Renal cortical epithelial cell (primary cell): ENCODE measurements around the gene UAP1L1. TPM values are rescaled to one million over a fixed set of nuclear protein-coding genes. Genes with fewer than 3 reads are reported as not detected.

Experiments
- total RNA-seq: library from RNA; depleted of rRNA; stranded (reverse); fragments of >200 nt; gene quantifications from 2 replicates; pipeline ENCODE4 v1.2.3, GENCODE V29; 2014

Gene UAP1L1
- total RNA-seq, 1 donor from 2014 or later: 7.1 TPM

Other genes starting within 250 kb of the UAP1L1 start
- 0.35 and 1.8 TPM in 2 replicates for gene AJM1, start 235.0 kb upstream of the UAP1L1 start, total RNA-seq
- 81.7 and 82.1 TPM in 2 replicates for gene PHPT1, start 228.1 kb upstream of the UAP1L1 start, total RNA-seq
- 0.87 and 6.8 TPM in 2 replicates for gene MAMDC4, start 225.2 kb upstream of the UAP1L1 start, total RNA-seq
- 372 and 398 TPM in 2 replicates for gene EDF1, start 211.2 kb upstream of the UAP1L1 start, total RNA-seq
- gene TRAF2, start 191.0 kb upstream of the UAP1L1 start, total RNA-seq: 16.3 and 21.9 TPM in 2 replicates
- 195 and 249 TPM in 2 replicates for gene FBXW5, start 132.8 kb upstream of the UAP1L1 start, total RNA-seq
- 0.10 and 1.7 TPM in 2 replicates for gene C8G, start 132.3 kb upstream of the UAP1L1 start, total RNA-seq
- 0.40 TPM in 1 of 2 replicates, not detected in the other for gene LCN12, start 125.2 kb upstream of the UAP1L1 start, total RNA-seq
- 0.45 TPM in 1 of 2 replicates, not detected in the other for gene PTGDS, start 100.0 kb upstream of the UAP1L1 start, total RNA-seq
- not detected in 2 replicates for gene LCNL1, start 94.5 kb upstream of the UAP1L1 start, total RNA-seq
- gene PAXX, start 85.1 kb upstream of the UAP1L1 start, total RNA-seq: 13.6 and 26.9 TPM in 2 replicates
- gene CLIC3, start 80.9 kb upstream of the UAP1L1 start, total RNA-seq: 0.85 and 1.9 TPM in 2 replicates
- 7.5 and 53.0 TPM in 2 replicates for gene ABCA2, start 49.3 kb upstream of the UAP1L1 start, total RNA-seq
- gene FUT7, start 45.4 kb upstream of the UAP1L1 start, total RNA-seq: not detected in 2 replicates
- 7.1 and 21.6 TPM in 2 replicates for gene NPDC1, start 31.3 kb upstream of the UAP1L1 start, total RNA-seq
- gene ENTPD2, start 23.5 kb upstream of the UAP1L1 start, total RNA-seq: 0.17 and 0.35 TPM in 2 replicates
- 0.99 and 12.0 TPM in 2 replicates for gene SAPCD2, start 7.0 kb upstream of the UAP1L1 start, total RNA-seq
- 67.6 and 71.4 TPM in 2 replicates for gene MAN1B1, start 9.5 kb downstream of the UAP1L1 start, total RNA-seq
- 42.3 and 70.2 TPM in 2 replicates for gene DPP7, start 37.2 kb downstream of the UAP1L1 start, total RNA-seq
- gene GRIN1, start 61.6 kb downstream of the UAP1L1 start, total RNA-seq: 0.30 TPM in 1 of 2 replicates, not detected in the other
- gene LRRC26, start 92.5 kb downstream of the UAP1L1 start, total RNA-seq: not detected in 2 replicates
- gene TMEM210, start 94.5 kb downstream of the UAP1L1 start, total RNA-seq: not detected in 2 replicates
- 10.4 and 28.9 TPM in 2 replicates for gene ANAPC2, start 111.0 kb downstream of the UAP1L1 start, total RNA-seq
- gene SSNA1, start 111.2 kb downstream of the UAP1L1 start, total RNA-seq: 45.5 and 76.2 TPM in 2 replicates
- 4.5 and 10.6 TPM in 2 replicates for gene TPRN, start 123.2 kb downstream of the UAP1L1 start, total RNA-seq
- gene TMEM203, start 128.1 kb downstream of the UAP1L1 start, total RNA-seq: 30.2 and 42.8 TPM in 2 replicates
- gene NDOR1, start 128.2 kb downstream of the UAP1L1 start, total RNA-seq: 2.3 and 6.2 TPM in 2 replicates
- 1.2 TPM in 1 of 2 replicates, not detected in the other for gene RNF208, start 144.7 kb downstream of the UAP1L1 start, total RNA-seq
- 0.20 and 0.87 TPM in 2 replicates for gene CYSRT1, start 147.7 kb downstream of the UAP1L1 start, total RNA-seq
- gene RNF224, start 150.0 kb downstream of the UAP1L1 start, total RNA-seq: 0.15 and 0.52 TPM in 2 replicates
- not detected in 2 replicates for gene SLC34A3, start 153.4 kb downstream of the UAP1L1 start, total RNA-seq
- gene TUBB4B, start 163.8 kb downstream of the UAP1L1 start, total RNA-seq: 153 and 288 TPM in 2 replicates
- gene STPG3, start 173.8 kb downstream of the UAP1L1 start, total RNA-seq: not detected in 2 replicates
- 55.4 and 62.2 TPM in 2 replicates for gene NELFB, start 177.8 kb downstream of the UAP1L1 start, total RNA-seq
- gene TOR4A, start 200.2 kb downstream of the UAP1L1 start, total RNA-seq: 36.3 and 42.1 TPM in 2 replicates
- 0.55 and 1.0 TPM in 2 replicates for gene NRARP, start 224.8 kb downstream of the UAP1L1 start, total RNA-seq